Measurements from ENCODE around the gene WDR53. TPM values are rescaled to one million over a fixed set of nuclear protein-coding genes. Genes with fewer than 3 reads are reported as not detected.
"Not testable (repeated sequence)": the region's sequence is repeated elsewhere in the genome, so short reads cannot be mapped to it uniquely, and the experiment has no call there.

WDR53 gene
- total RNA-seq, 4 donors from 2014 or later = 1.6 to 14.2 (median 4.6) TPM; not detected in 1

DNA sequence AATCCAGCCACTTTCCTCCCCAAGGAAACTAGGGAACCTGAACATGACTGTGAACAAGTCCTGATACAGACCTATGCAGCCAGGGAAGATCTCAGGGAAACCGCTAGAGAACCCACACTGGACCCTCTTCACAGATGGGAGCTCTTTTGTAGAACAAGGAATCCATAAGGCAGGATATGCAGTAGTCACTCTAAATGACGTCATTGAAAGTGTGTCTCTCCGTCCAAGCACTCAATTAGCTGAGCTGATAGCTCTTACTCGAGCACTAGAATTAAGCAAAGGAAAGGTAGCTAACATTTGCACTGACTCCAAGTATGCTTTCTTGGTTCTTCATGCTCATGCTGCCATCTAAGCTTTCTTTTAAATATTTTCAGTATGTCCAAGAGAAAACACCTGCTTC lies 43.2 kb downstream of the WDR53 start:
- no peak overlapping the region for H3K27ac ChIP-seq
- in situ Hi-C loops (cut with MboI; ENCODE audit: low pct_ligation_motif_present in 1 of 4, low pct_unique_long_range_greater_than_20kb in 1 of 4, low sequenced_read_pairs in 3 of 4) = loop anchor here in 1 of 4 donors (10.0 kb wide), 1 partner anchor 270 kb away; no protein-coding TSS in a partner anchor
- H3K9me3 ChIP-seq = peaks cover 5 to 6% of the 10 kb centered on the region in 2 donors
- H3K4me1 ChIP-seq = peaks cover 0 to 4% (median 0%) of the 10 kb centered on the region in 4 donors
- intact Hi-C loops (cut with DNase I; ENCODE audit: low total_unique reads) = no loop called here
- no peak for DNase-seq
- 81% methylated on average over 4 of the region's 4 CpGs; no CpG with 5 or more reads in 1 of the 2 donors for WGBS, 2 donors (ENCODE audit: low coverage in 1 of 2)
- TF ChIP-seq POLR2A (IDR thresholded peaks at IDR 0.05) = no peak
- H3K4me3 ChIP-seq = no peak overlapping the region
- H3K36me3 ChIP-seq = no peaks in the 10 kb centered on the region
- H3K27me3 ChIP-seq = no peaks in the 10 kb centered on the region

- DNase-seq = no peak
- in situ Hi-C loops (cut with MboI; ENCODE audit: low pct_ligation_motif_present in 1 of 4, low pct_unique_long_range_greater_than_20kb in 1 of 4, low sequenced_read_pairs in 3 of 4) = loop anchor here in 3 of 4 donors (10.0 to 25.0 kb wide), 2 partner anchors 262 to 270 kb away; no protein-coding TSS in a partner anchor
- H3K9me3 ChIP-seq = peaks cover 11 to 12% of the 10 kb centered on the region in 2 donors
- WGBS, 2 donors (ENCODE audit: low coverage in 1 of 2) = 76% methylated on average over 5 of the region's 5 CpGs; no CpG with 5 or more reads in 1 of the 2 donors
- H3K4me3 ChIP-seq = no peak overlapping the region
- H3K36me3 ChIP-seq = no peaks in the 10 kb centered on the region
- H3K27me3 ChIP-seq = no peaks in the 10 kb centered on the region
- intact Hi-C loops (cut with DNase I; ENCODE audit: low total_unique reads) = no loop called here
- peaks cover 0 to 4% (median 0%) of the 10 kb centered on the region in 4 donors for H3K4me1 ChIP-seq
- no peak overlapping the region for H3K27ac ChIP-seq
- TF ChIP-seq POLR2A (IDR thresholded peaks at IDR 0.05) (no peak), POLR2AphosphoS5 (IDR thresholded peaks at IDR 0.05) (no peak), EP300 (IDR thresholded peaks at IDR 0.05; ENCODE audit: low read depth) (no peak)
- TF ChIP-seq, protein P1, sequence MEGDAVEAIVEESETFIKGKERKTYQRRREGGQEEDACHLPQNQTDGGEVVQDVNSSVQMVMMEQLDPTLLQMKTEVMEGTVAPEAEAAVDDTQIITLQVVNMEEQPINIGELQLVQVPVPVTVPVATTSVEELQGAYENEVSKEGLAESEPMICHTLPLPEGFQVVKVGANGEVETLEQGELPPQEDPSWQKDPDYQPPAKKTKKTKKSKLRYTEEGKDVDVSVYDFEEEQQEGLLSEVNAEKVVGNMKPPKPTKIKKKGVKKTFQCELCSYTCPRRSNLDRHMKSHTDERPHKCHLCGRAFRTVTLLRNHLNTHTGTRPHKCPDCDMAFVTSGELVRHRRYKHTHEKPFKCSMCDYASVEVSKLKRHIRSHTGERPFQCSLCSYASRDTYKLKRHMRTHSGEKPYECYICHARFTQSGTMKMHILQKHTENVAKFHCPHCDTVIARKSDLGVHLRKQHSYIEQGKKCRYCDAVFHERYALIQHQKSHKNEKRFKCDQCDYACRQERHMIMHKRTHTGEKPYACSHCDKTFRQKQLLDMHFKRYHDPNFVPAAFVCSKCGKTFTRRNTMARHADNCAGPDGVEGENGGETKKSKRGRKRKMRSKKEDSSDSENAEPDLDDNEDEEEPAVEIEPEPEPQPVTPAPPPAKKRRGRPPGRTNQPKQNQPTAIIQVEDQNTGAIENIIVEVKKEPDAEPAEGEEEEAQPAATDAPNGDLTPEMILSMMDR (IDR thresholded peaks at IDR 0.05) = no peak
These were observed 43.8 kb downstream of the WDR53 start for GRCh38 chr3:196524527-196524926.

DNA sequence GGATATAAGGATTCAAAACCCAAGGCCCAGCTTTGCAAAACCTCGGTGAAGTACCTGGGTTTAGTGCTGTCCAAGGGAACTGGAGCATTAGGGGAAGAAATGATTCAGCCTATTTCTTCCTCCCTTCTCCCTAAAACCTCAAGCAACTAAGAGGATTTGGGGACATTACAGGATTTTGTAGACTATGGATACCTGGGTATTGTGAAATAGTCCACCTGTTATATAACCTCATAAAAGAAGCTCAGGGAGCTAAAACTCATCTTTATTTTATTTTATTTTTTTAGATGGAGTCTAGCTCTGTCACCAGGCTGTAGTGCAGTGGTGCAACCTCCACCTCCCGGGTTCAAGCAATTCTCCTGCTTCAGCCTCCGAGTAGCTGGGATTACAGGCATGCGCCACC lies 44.5 kb downstream of the WDR53 start:
- WGBS, 2 donors (ENCODE audit: low coverage in 1 of 2) = 96 to 100% methylated on average over 3 to 4 of the region's 4 CpGs
- H3K27me3 ChIP-seq = no peaks in the 10 kb centered on the region
- peaks cover 18 to 19% of the 10 kb centered on the region in 2 donors for H3K9me3 ChIP-seq
- no peaks in the 10 kb centered on the region for H3K4me1 ChIP-seq
- intact Hi-C loops (cut with DNase I; ENCODE audit: low total_unique reads) = no loop called here
- no peak for DNase-seq
- no peak overlapping the region for H3K27ac ChIP-seq
- in situ Hi-C loops (cut with MboI; ENCODE audit: low pct_ligation_motif_present in 1 of 4, low pct_unique_long_range_greater_than_20kb in 1 of 4, low sequenced_read_pairs in 3 of 4) = loop anchor here in 3 of 4 donors (10.0 to 25.0 kb wide), 2 partner anchors 262 to 269 kb away; no protein-coding TSS in a partner anchor
- no peak overlapping the region for H3K4me3 ChIP-seq
- H3K36me3 ChIP-seq = no peaks in the 10 kb centered on the region
- TF ChIP-seq, protein P1 (IDR thresholded peaks at IDR 0.05) = no peak
- TF ChIP-seq POLR2AphosphoS5 (IDR thresholded peaks at IDR 0.05) (no peak), POLR2A (IDR thresholded peaks at IDR 0.05) (no peak), EP300 (IDR thresholded peaks at IDR 0.05; ENCODE audit: low read depth) (no peak)

DNA sequence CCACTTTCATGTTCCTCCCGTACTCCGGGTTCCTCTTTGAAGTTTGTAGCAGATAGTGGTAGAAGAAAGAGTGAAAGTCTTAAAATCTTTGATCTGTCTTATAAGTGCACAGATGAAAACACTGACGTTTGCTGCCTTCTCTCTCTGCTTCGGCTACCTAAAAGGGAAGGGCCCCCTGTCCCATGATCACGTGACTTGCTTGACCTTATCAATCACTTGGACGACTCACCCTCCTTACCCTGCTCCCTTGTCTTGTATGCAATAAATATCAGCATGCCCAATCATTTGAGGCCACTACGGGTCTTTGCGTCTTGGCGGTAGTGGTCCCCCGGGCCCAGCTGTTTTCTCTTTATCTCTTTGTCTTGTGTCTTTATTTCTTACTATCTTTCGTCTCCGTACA lies 47.1 kb downstream of the WDR53 start:
- DNase-seq; intact Hi-C loops (cut with DNase I; ENCODE audit: low total_unique reads); H3K4me3 ChIP-seq; H3K4me1 ChIP-seq; H3K27ac ChIP-seq; H3K36me3 ChIP-seq; H3K27me3 ChIP-seq: not testable (repeated sequence)
- in situ Hi-C loops (cut with MboI; ENCODE audit: low pct_ligation_motif_present in 1 of 4, low pct_unique_long_range_greater_than_20kb in 1 of 4, low sequenced_read_pairs in 3 of 4) = loop anchor here in 3 of 4 donors (10.0 to 25.0 kb wide), 2 partner anchors 259 to 266 kb away; no protein-coding TSS in a partner anchor
- H3K9me3 ChIP-seq = peaks cover 27 to 28% of the 10 kb centered on the region in 2 donors
- 77 to 82% methylated on average over 10 to 12 of the region's 12 CpGs for WGBS, 2 donors (ENCODE audit: low coverage in 1 of 2)

DNA sequence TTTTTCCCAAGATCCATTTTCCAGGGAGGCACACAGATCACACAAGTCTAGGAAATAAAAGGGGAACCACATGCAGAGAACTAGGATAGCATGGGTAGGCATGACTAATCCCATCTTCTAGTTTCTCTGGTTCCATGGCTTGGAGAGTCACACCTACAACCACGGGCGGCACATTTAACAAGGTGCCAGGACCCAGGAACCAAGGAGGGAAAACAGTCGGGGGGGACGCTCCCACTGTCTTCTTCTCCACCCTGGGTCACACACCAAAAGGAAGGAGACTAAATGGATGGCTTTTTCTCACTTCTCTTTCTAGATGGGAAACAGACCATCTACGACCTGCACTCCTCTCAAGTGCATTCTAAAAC lies 48.7 kb downstream of the WDR53 start:
- Histone ChIP-seq H3K36me3 (no peaks in the 10 kb centered on the region), H3K9me3 (peaks cover 27 to 28% of the 10 kb centered on the region in 2 donors), H3K27ac (no peak overlapping the region), H3K27me3 (no peaks in the 10 kb centered on the region), H3K4me1 (no peaks in the 10 kb centered on the region), H3K4me3 (no peak overlapping the region)
- in situ Hi-C loops (cut with MboI; ENCODE audit: low pct_ligation_motif_present in 1 of 4, low pct_unique_long_range_greater_than_20kb in 1 of 4, low sequenced_read_pairs in 3 of 4) = loop anchor here (5.0 to 25.0 kb wide), 3 partner anchors 257 to 265 kb away; no protein-coding TSS in a partner anchor
- no peak for DNase-seq
- WGBS, 2 donors (ENCODE audit: low coverage in 1 of 2) = 80 to 83% methylated on average over 1 to 5 of the region's 5 CpGs
- intact Hi-C loops (cut with DNase I; ENCODE audit: low total_unique reads) = loop anchor here (5.0 kb wide), 1 partner anchor 262 kb away; no protein-coding TSS in a partner anchor
- TF ChIP-seq POLR2AphosphoS5 (IDR thresholded peaks at IDR 0.05) (no peak), EP300 (IDR thresholded peaks at IDR 0.05; ENCODE audit: low read depth) (no peak), POLR2A (IDR thresholded peaks at IDR 0.05) (no peak)
- TF ChIP-seq, protein P1 (IDR thresholded peaks at IDR 0.05) = no peak

Data from transverse colon (tissue), 4 donors.